Ovary (tissue), 9 donors: ENCODE data around the gene IL17B. TPM values are rescaled to one million over a fixed set of nuclear protein-coding genes. Genes with fewer than 3 reads are reported as not detected.

Experiments
- DNase-seq, 5 donors: peaks; one replicate each; pipeline ENCODE4 v3.0.0-alpha.2; 2019 to 2020
- H3K27ac ChIP-seq, 2 donors: fragments of 200-600 bp; one replicate each; pipeline versions ENCODE4 v1.5.1 to v1.8.0; 2019 to 2022
- H3K27me3 ChIP-seq: fragments of 200-600 bp; one replicate; pipeline ENCODE4 v1.8.0; 2022
- H3K36me3 ChIP-seq: fragments of 200-600 bp; sonication (generic); one replicate; pipeline ENCODE4 v1.5.1; 2019
- H3K4me1 ChIP-seq: one replicate; pipeline ENCODE4 v1.8.1; 2013; ENCODE audit warnings: mild to moderate bottlenecking, moderate library complexity; ENCODE audit not compliant: insufficient read depth
- H3K4me3 ChIP-seq: fragments of 200-600 bp; sonication (generic); one replicate; pipeline ENCODE4 v1.5.1; 2017
- H3K9me3 ChIP-seq, 2 donors: fragments of 200-600 bp in 1 of 2; sonication (generic) in 1 of 2; one replicate each; pipeline versions ENCODE4 v1.5.1 to v1.8.1; 2013 to 2019; ENCODE audit warnings: mild to moderate bottlenecking in 1 of 2, moderate library complexity in 1 of 2
- EP300 ChIP-seq: sonication (generic); formaldehyde crosslinking; IDR thresholded peaks from one replicate; pipeline ENCODE4 v1.6.1; 2017; ENCODE audit warnings: antibody characterized with exemption
- POLR2A ChIP-seq: fragments of 450-650 bp; IDR thresholded peaks from one replicate; pipeline ENCODE4 v1.6.1; 2017; ENCODE audit warnings: antibody characterized with exemption, mild to moderate bottlenecking, moderate library complexity
- WGBS, 3 donors: extraction: QIAGEN DNeasy Blood & Tissue Kit in 1 of 3; methylation state at CpG; one replicate each; pipeline versions ENCODE4 v1.1.5 to v1.1.7; 2013 to 2017; 5-methylcytosine and 5-hydroxymethylcytosine counted together
- intact Hi-C, 4 donors: fragments of 100-400 bp; cut with DNase I; formaldehyde crosslinking; loops; one replicate each; pipeline versions ENCODE4 v1.11.0 to v1.15.1; 2022 to 2023
- polyA plus RNA-seq, 2 donors: library from polyadenylated mRNA; stranded (reverse); fragments of 200-250 nt in 1 of 2; fragments of 350-450 nt in 1 of 2; fragmentation: Illumina TruSeq in 1 of 2; extraction: RNeasy Lipid Tissue Mini Kit (QIAGEN cat#74804) in 1 of 2; gene quantifications; one replicate each; pipeline ENCODE4 v1.2.3, GENCODE V29; 2013 to 2014
- total RNA-seq, 7 donors: library from RNA; depleted of rRNA in 2 of 7; stranded (reverse); fragments of >200 nt in 2 of 7; fragmentation: NEBNext Ultra II Directional in 3 of 7; extraction: Animal tissue kit (Norgen Biotek cat#: 25700) in 3 of 7; gene quantifications; one replicate each; pipeline versions ENCODE4 v1.1.0 to v1.2.4, GENCODE V29; 2016 to 2023
- TF ChIP-seq, protein P1 (sequence below), 3 donors: fragments of 450-650 bp in 2 of 3; fragments of 200-600 bp in 1 of 3; IDR thresholded peaks; one replicate each; pipeline versions ENCODE4 v1.5.1 to v1.8.0; 2016 to 2022; ENCODE audit warnings: antibody characterized with exemption in 3 of 3, mild to moderate bottlenecking in 1 of 3
- donor health status: DM: no; HTN: no; CAD: no; lungs with moderate emphysema.
- donor health status: DM: no; HTN: no; CAD: no.
- donor health status: Bipolar disorder and iron deficiency.
- donor health status: DM: yes; HTN: yes; CAD: no.
- donor health status: DM: no; HTN: no; CAD: no.
- donor health status: DM: yes; HTN: yes; CAD: no.

Gene IL17B
- total and polyA plus RNA-seq, 9 donors: 0.47 to 1.7 (median 0.54) TPM; not detected in 6

DNA sequence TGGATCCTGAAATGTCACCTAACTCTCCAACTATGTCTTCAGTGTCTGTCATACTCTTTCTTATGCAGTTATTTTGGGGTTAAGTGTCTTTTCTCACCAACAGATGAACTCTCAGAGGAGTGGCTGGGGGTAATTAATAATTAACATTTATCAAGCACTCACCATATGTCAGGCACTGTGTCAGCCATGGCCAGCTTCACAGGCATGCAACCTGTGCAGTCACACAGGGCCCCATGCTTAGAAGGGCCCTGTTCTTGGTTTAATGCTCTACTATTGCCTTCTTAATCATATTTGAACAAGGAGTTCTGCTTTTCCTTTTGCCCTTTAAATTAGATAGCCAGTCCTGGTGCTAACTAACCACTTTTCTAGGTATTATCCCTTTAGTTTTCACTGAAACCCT is 37.2 kb downstream of the IL17B start:
- peaks cover 5% of the 10 kb centered on the region for H3K4me1 ChIP-seq
- DNase-seq: no peak
- H3K36me3 ChIP-seq: no peaks in the 10 kb centered on the region
- intact Hi-C loops: no loop called here
- no peaks in the 10 kb centered on the region for H3K27me3 ChIP-seq
- no peak overlapping the region for H3K4me3 ChIP-seq
- TF ChIP-seq EP300: no peak
- TF ChIP-seq, protein P1, sequence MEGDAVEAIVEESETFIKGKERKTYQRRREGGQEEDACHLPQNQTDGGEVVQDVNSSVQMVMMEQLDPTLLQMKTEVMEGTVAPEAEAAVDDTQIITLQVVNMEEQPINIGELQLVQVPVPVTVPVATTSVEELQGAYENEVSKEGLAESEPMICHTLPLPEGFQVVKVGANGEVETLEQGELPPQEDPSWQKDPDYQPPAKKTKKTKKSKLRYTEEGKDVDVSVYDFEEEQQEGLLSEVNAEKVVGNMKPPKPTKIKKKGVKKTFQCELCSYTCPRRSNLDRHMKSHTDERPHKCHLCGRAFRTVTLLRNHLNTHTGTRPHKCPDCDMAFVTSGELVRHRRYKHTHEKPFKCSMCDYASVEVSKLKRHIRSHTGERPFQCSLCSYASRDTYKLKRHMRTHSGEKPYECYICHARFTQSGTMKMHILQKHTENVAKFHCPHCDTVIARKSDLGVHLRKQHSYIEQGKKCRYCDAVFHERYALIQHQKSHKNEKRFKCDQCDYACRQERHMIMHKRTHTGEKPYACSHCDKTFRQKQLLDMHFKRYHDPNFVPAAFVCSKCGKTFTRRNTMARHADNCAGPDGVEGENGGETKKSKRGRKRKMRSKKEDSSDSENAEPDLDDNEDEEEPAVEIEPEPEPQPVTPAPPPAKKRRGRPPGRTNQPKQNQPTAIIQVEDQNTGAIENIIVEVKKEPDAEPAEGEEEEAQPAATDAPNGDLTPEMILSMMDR (IDR thresholded peaks at IDR 0.05): no peak
- no peak for TF ChIP-seq POLR2A
- H3K9me3 ChIP-seq: no peaks in the 10 kb centered on the region
- H3K27ac ChIP-seq: no peak overlapping the region

DNA sequence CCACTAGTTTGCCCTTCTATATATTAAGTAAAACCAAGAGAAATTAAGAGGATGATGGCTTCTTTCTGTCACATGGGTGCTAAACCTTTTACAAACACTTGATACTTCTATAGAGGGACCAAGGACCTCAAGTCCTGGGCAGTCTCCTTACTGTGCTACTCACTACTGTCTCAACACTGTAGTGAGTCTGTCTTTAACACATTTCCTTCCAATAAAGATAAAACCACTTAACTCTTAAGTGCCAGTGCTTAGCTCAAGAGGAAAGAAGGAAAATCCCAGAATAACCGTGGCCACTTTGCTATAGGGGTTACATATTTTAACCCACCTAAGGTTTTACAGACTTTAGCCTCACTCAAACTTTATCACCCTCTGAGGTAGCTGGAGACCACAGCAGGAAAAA is 38.2 kb downstream of the IL17B start:
- no peaks in the 10 kb centered on the region for H3K27me3 ChIP-seq
- H3K4me3 ChIP-seq: no peak overlapping the region
- WGBS, 3 donors: 85 to 89% (median 87%) methylated on average over 1 of the region's 1 CpG
- H3K27ac ChIP-seq: no peak overlapping the region
- H3K4me1 ChIP-seq: peaks cover 2% of the 10 kb centered on the region
- no peak for TF ChIP-seq EP300
- TF ChIP-seq, protein P1 (IDR thresholded peaks at IDR 0.05): no peak
- no peak for TF ChIP-seq POLR2A
- H3K9me3 ChIP-seq: no peaks in the 10 kb centered on the region
- no peaks in the 10 kb centered on the region for H3K36me3 ChIP-seq
- DNase-seq: no peak
- intact Hi-C loops: no loop called here

DNA sequence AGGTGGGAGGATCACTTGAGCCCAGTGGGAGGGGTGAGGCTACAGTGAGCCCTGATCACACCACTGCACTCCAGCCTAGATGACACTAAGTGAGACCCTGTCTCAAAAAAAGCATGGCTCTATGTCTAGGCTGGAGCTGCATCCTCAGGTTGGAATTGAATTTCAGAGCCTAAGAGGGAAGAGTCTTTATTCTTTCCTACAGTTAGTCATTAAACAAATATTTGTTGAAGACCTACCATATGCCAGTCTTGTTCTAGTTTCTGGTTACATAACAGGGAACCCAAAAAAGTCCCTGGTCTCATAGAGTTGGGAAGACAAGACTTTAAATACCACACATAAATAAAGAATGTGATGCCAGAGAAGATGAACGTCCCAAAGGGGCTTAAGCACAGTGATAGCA is 40.7 kb downstream of the IL17B start:
- no peak overlapping the region for H3K4me3 ChIP-seq
- DNase-seq: no peak
- H3K27me3 ChIP-seq: no peaks in the 10 kb centered on the region
- no peak overlapping the region for H3K27ac ChIP-seq
- 64 to 79% (median 73%) methylated on average over 1 of the region's 1 CpG for WGBS, 3 donors
- intact Hi-C loops: no loop called here
- H3K4me1 ChIP-seq: no peaks in the 10 kb centered on the region
- H3K36me3 ChIP-seq: no peaks in the 10 kb centered on the region
- H3K9me3 ChIP-seq: no peaks in the 10 kb centered on the region
- TF ChIP-seq POLR2A: no peak
- no peak for TF ChIP-seq EP300
- TF ChIP-seq, protein P1 (IDR thresholded peaks at IDR 0.05): no peak

DNA sequence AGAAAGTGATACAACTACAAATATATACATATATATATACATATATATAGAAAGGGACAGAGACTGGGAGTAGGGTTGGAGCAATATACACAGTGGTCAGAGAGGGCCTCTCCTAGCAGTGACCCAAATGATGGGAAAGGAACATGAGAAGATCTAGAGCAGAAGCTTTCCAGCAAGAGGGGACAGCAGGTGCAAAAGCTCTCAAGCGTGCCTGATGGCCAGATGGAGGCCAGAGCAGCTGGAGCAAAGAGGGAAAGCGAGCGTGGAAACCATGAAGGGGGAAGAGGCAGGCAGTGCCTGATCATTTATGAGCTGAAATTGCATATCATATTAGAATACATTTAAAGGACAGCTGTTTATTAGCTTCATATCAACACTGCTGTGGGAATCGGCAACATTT is 41.4 kb downstream of the IL17B start:
- Histone ChIP-seq H3K36me3 (no peaks in the 10 kb centered on the region), H3K4me1 (no peaks in the 10 kb centered on the region), H3K4me3 (no peak overlapping the region), H3K27me3 (no peaks in the 10 kb centered on the region), H3K9me3 (no peaks in the 10 kb centered on the region), H3K27ac (no peak overlapping the region)
- 89 to 93% (median 90%) methylated on average over 4 of the region's 4 CpGs for WGBS, 3 donors
- intact Hi-C loops: no loop called here
- DNase-seq: no peak
- TF ChIP-seq, protein P1 (IDR thresholded peaks at IDR 0.05): no peak
- no peak for TF ChIP-seq POLR2A
- TF ChIP-seq EP300: no peak
